Adipocyte (in vitro differentiated cells): ENCODE measurements around the gene CCNL1.
A peak's percentile ranks its signal among the peaks of the same experiment; 100 is the strongest.
"Not testable (repeated sequence)": the region's sequence is repeated elsewhere in the genome, so short reads cannot be mapped to it uniquely, and the experiment has no call there.

ENCODE experiments used
- DNase-seq: peaks from one replicate; pipeline ENCODE4 v3.0.0-alpha.2; 2015; ENCODE audit warnings: low read depth
- H3K27me3 ChIP-seq: replicated peaks from 2 replicates; pipeline ENCODE4 v1.7.0; 2013; ENCODE audit warnings: mild to moderate bottlenecking, low read length, moderate library complexity; ENCODE audit not compliant: control insufficient read depth, insufficient read depth
- H3K36me3 ChIP-seq: 2 replicates; pipeline ENCODE4 v1.7.0; 2013; ENCODE audit warnings: low read length, mild to moderate bottlenecking, moderate library complexity; ENCODE audit not compliant: control insufficient read depth, insufficient read depth, severe bottlenecking
- H3K4me1 ChIP-seq: 2 replicates; pipeline ENCODE4 v1.7.0; 2013; ENCODE audit warnings: mild to moderate bottlenecking, low read length, moderate library complexity; ENCODE audit not compliant: control insufficient read depth, insufficient read depth
- H3K4me3 ChIP-seq: 2 replicates; pipeline ENCODE4 v1.7.0; 2013; ENCODE audit warnings: mild to moderate bottlenecking, low read length, moderate library complexity
- H3K9ac ChIP-seq: 2 replicates; pipeline ENCODE4 v1.7.0; 2013; ENCODE audit warnings: mild to moderate bottlenecking, low read length, moderate library complexity
- H3K9me3 ChIP-seq: 2 replicates; pipeline ENCODE4 v1.7.0; 2013; ENCODE audit warnings: mild to moderate bottlenecking, low read length, moderate library complexity; ENCODE audit not compliant: control insufficient read depth

CCNL1 gene

GRCh38 chr3:157109267-157110141 is 50.4 kb downstream of the CCNL1 start:
- Histone ChIP-seq H3K9me3 (no peaks in the 10 kb centered on the region), H3K4me1 (peaks cover 25% of the 10 kb centered on the region), H3K9ac (no peak overlapping the region), H3K36me3 (no peaks in the 10 kb centered on the region), H3K27me3 (no peaks in the 10 kb centered on the region), H3K4me3 (no peak overlapping the region)
- DNase-seq, result no peak

- peaks cover 37% of the 10 kb centered on the region for H3K4me1 ChIP-seq
- DNase-seq, result no peak
- no peaks in the 10 kb centered on the region for H3K27me3 ChIP-seq
- no peaks in the 10 kb centered on the region for H3K36me3 ChIP-seq
- no peak overlapping the region for H3K4me3 ChIP-seq
- no peaks in the 10 kb centered on the region for H3K9me3 ChIP-seq
- no peak overlapping the region for H3K9ac ChIP-seq
Measured at GRCh38 chr3:157107644-157108133, 52.3 kb downstream of the CCNL1 start.

GRCh38 chr3:157107037-157107436 is 52.9 kb downstream of the CCNL1 start:
- no peaks in the 10 kb centered on the region for H3K36me3 ChIP-seq
- peaks cover 37% of the 10 kb centered on the region for H3K4me1 ChIP-seq
- H3K9me3 ChIP-seq, result no peaks in the 10 kb centered on the region
- no peak overlapping the region for H3K9ac ChIP-seq
- no peak overlapping the region for H3K4me3 ChIP-seq
- no peak for DNase-seq
- H3K27me3 ChIP-seq, result no peaks in the 10 kb centered on the region

- no peaks in the 10 kb centered on the region for H3K9me3 ChIP-seq
- H3K9ac ChIP-seq, result no peak overlapping the region
- H3K4me1 ChIP-seq, result peaks cover 44% of the 10 kb centered on the region
- no peaks in the 10 kb centered on the region for H3K27me3 ChIP-seq
- H3K36me3 ChIP-seq, result no peaks in the 10 kb centered on the region
- DNase-seq, result no peak
- no peak overlapping the region for H3K4me3 ChIP-seq
Measured at GRCh38 chr3:157104928-157105652, 54.9 kb downstream of the CCNL1 start.

- Histone ChIP-seq H3K36me3 (no peaks in the 10 kb centered on the region), H3K4me3 (no peak overlapping the region), H3K4me1 (peaks cover 48% of the 10 kb centered on the region), H3K9ac (no peak overlapping the region), H3K27me3 (no peaks in the 10 kb centered on the region), H3K9me3 (no peaks in the 10 kb centered on the region)
- DNase-seq, result no peak
Measured at GRCh38 chr3:157104521-157104920, 55.4 kb downstream of the CCNL1 start.

GRCh38 chr3:157103860-157104259 is 56.1 kb downstream of the CCNL1 start:
- Histone ChIP-seq H3K36me3 (no peaks in the 10 kb centered on the region), H3K4me1 (peaks cover 54% of the 10 kb centered on the region), H3K4me3 (no peak overlapping the region), H3K9ac (peak overlapping the region; percentile 14), H3K9me3 (no peaks in the 10 kb centered on the region), H3K27me3 (no peaks in the 10 kb centered on the region)
- no peak for DNase-seq

- Histone ChIP-seq H3K4me3 (no peak overlapping the region), H3K4me1 (peaks cover 54% of the 10 kb centered on the region), H3K9me3 (no peaks in the 10 kb centered on the region), H3K27me3 (no peaks in the 10 kb centered on the region), H3K36me3 (no peaks in the 10 kb centered on the region), H3K9ac (peak overlapping the region; percentile 14)
- DNase-seq, result no peak
Measured at GRCh38 chr3:157103280-157103679, 56.7 kb downstream of the CCNL1 start.

GRCh38 chr3:157102595-157102994 is 57.4 kb downstream of the CCNL1 start:
- not testable (repeated sequence) for H3K4me3 ChIP-seq, H3K9ac ChIP-seq, DNase-seq, H3K27me3 ChIP-seq, H3K36me3 ChIP-seq, H3K9me3 ChIP-seq
- peaks cover 56% of the 10 kb centered on the region for H3K4me1 ChIP-seq

- H3K9me3 ChIP-seq, result no peaks in the 10 kb centered on the region
- no peak overlapping the region for H3K9ac ChIP-seq
- DNase-seq, result no peak
Measured at GRCh38 chr3:157102098-157102497, 57.8 kb downstream of the CCNL1 start.

GRCh38 chr3:157101486-157101885 is 58.5 kb downstream of the CCNL1 start:
- Histone ChIP-seq H3K4me3 (no peak overlapping the region), H3K4me1 (peaks cover 52% of the 10 kb centered on the region), H3K27me3 (no peaks in the 10 kb centered on the region), H3K9me3 (no peaks in the 10 kb centered on the region), H3K36me3 (no peaks in the 10 kb centered on the region), H3K9ac (no peak overlapping the region)
- DNase-seq, result no peak

More at GRCh38 chr3:157102098-157102497, 57.8 kb downstream of the CCNL1 start:
- Histone ChIP-seq H3K4me1 (peaks cover 52% of the 10 kb centered on the region), H3K4me3 (no peak overlapping the region), H3K27me3 (no peaks in the 10 kb centered on the region), H3K36me3 (no peaks in the 10 kb centered on the region)

GRCh38 chr3:157100608-157101396 is 59.1 kb downstream of the CCNL1 start:
- Histone ChIP-seq H3K27me3 (no peaks in the 10 kb centered on the region), H3K9me3 (no peaks in the 10 kb centered on the region), H3K36me3 (no peaks in the 10 kb centered on the region), H3K4me1 (peaks cover 52% of the 10 kb centered on the region), H3K9ac (peak overlapping the region; percentile 7), H3K4me3 (no peak overlapping the region)
- no peak for DNase-seq
